Stimulated activated CD4-positive, alpha-beta T cell treated with anti-CD3 and anti-CD28 coated beads, Interleukin-4, amount 100 ng/mL, for 24 hours (primary cell): ENCODE measurements around the gene MARVELD3.
"Not testable (repeated sequence)": the region's sequence is repeated elsewhere in the genome, so short reads cannot be mapped to it uniquely, and the experiment has no call there.

Experiments used
- DNase-seq: peaks from one replicate; pipeline ENCODE4 v3.0.0-alpha.2; 2020

MARVELD3 gene, protein sequence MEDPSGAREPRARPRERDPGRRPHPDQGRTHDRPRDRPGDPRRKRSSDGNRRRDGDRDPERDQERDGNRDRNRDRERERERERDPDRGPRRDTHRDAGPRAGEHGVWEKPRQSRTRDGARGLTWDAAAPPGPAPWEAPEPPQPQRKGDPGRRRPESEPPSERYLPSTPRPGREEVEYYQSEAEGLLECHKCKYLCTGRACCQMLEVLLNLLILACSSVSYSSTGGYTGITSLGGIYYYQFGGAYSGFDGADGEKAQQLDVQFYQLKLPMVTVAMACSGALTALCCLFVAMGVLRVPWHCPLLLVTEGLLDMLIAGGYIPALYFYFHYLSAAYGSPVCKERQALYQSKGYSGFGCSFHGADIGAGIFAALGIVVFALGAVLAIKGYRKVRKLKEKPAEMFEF

DNA sequence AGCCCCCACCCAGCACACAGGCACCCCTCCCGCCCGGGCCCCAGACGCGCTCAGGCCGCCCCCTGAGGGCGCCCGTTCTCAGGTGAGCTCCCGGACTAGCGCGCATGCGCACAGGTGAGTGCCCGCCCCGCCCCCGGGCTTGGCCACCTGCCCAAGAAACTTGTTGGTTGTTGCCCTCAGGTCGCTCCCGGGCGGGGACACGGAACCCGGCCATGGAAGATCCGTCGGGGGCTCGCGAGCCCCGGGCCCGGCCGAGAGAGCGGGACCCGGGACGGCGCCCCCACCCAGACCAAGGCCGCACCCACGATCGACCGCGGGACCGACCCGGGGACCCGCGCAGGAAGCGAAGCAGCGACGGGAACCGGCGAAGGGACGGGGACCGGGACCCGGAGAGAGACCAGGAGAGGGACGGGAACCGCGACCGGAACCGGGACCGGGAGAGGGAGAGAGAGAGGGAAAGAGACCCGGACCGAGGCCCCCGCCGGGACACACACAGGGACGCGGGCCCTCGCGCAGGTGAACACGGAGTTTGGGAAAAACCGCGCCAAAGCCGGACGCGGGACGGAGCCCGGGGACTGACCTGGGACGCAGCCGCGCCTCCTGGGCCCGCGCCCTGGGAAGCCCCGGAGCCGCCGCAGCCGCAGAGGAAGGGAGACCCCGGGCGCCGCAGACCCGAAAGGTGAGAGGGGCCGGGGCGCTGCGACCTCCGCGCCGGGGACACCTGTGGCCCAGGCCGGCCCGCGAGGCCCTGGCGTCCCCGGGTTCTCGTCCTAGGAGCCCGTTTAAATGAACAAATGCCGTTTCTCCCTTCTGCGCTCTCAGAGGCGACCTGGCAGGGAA lies at the start of gene MARVELD3:
MARVELD3 (plus strand) TSS at position 167 of the 840 bp plus-strand sequence; CDS start at position 213, 46 bp downstream.
- DNase-seq = no peak

DNA sequence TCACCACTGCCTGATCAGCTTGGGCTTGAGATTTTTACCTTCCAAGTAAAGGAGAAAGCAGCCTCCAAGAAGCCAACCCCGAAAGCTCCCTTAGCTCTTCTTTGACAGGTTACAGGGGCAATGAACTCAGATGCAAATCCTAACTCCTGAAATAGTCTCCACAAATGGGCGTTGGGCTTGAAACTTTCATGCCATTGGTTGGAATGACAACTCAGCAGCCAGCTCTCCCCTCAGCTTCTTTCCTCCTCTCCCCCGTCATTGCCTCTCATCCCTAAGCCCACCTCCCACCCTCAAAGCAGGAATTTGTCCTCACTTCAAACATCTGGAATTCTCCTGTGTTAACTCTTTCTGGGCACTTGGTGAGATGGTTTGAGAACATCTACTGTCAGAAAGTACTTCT lies 49.0 kb upstream of the MARVELD3 start, which contains the start of gene TAT:
TAT (minus strand) TSS at position 122 of the 400 bp plus-strand sequence. CDS start 677 bp downstream, outside the sequence.
- DNase-seq = no peak

DNA sequence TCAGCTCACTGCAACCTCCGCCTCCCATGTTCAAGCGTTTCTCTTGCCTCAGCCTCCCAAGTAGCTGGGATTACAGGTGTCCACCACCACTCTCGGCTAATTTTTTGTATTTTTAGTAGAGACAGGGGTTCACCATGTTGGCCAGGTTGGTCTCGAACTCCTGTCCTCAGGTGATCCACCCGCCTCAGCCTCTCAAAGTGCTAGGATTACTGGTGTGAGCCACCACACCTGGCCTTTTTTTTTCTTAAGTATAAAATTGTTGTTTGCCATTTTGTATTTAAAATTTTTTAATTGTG lies 43.5 kb upstream of the MARVELD3 start:
- DNase-seq = not testable (repeated sequence)

DNA sequence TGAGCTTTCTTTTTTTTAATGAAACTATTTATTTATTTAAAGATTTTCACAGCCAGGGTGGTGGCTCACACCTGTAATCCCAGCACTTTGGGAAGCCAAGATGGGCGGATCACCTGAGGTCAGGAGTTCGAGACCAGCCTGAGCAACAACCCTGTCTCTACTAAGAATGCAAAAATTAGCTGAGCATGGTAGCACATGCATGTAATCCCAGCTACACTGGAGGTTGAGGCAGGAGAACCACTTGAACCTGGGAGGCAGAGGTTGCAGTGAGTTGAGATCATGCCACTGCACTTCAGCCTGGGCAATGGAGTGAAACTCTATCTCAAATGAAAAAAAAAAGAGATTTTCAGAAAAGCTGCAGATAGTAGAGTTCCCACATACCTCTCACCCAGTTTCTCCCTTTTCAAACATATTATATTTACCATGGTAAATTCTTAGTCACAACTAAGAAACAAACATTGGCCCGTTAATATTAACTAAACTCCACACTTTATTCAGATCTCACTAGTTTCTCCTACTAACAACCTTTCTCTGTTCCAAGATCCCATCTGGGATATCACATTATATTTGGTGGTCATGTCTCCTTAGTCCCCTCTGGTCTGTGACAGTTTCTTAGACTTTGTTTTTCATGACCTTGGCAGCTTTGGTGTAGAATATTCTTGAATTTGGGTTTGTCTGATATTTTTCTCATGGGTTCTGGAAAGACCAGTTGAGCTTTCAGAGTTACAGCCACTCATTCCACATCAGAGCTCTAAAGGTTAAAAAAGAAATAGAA lies 41.3 kb upstream of the MARVELD3 start:
- no peak for DNase-seq

DNA sequence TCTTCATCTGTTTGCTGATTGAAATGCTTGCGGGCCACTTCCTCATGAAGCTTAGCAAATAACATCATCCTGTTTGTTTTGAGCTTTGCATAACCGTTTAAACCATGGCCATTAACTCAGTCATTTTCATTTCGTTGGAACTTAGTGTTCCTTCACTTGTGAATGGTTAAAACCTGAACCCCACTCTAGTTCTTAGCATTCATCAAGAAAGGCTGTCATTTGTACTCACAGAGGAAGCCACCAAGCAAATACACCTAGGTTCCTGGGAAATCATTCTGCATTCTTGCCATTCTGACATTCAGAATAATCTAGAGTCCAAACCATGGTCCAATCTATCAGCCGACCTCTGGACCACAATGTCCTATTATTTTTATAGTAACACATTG lies 40.7 kb upstream of the MARVELD3 start:
- no peak for DNase-seq

DNA sequence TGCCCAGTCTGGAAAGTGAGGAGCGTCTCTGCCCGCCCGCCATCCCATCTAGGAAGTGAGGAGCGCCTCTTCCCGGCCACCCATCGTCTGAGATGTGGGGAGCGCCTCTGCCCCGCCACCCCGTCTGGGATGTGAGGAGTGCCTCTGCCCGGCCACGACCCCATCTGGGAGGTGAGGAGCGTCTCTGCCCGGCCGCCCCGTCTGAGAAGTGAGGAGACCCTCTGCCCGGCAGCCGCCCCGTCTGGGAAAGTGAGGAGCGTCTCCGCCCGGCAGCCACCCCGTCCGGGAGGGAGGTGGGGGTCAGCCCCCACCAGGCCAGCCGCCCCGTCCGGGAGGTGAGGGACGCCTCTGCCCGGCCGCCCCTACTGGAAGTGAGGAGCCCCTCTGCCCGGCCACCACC lies 36.6 kb upstream of the MARVELD3 start:
- DNase-seq = not testable (repeated sequence)

DNA sequence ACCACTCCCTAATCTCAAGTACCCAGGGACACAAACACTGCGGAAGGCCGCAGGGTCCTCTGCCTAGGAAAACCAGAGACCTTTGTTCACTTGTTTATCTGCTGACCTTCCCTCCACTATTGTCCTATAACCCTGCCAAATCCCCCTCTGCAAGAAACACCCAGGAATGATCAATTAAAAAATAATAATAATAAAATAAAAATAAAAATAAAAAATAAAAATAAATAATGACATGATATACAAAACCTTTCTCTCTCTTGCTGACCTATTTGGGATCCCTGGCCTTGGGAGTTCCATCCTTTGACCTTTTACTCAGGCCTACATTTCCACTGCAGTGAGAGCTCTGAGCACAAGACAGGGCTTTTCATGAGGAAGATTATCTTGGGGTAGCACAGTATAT lies 35.9 kb upstream of the MARVELD3 start:
- DNase-seq = not testable (repeated sequence)

DNA sequence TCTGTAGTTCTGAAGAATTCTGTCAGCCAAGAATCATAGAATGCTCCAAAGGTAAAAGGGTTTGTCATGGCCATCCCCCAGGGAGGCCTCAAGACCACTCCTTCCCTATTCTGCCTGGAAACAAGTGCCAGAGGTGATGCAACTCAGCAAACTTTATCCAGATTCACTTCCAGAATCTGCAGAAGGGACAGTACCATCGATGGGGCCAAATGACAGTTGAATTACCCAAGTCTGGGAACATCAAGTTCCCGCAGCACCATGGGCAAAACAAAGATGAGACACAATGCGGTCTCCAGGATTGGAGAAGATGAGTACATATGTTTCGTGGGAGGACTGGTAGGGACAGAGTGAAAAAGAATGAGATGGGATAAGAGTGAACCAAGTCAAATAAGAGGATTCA lies 35.4 kb upstream of the MARVELD3 start:
- DNase-seq = no peak

DNA sequence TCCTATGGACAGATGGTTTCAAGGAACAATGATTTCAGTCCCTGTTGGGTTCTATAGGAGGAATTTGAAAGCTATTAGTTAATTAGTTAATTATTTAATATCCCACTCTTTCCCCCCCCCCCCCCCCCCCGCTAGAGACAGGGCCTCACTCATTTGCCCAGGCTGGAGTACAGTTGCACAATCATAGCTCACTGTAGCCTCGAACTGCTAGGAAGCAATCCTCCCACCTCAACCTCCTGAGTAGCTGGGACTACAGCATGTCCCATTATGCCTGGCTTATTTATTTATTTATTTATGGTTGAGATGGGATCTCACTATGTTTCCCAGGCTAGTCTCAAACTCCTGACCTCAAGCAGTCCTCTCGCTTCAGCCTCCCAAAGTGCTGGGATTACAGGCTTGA lies 34.1 kb upstream of the MARVELD3 start:
- DNase-seq = no peak

DNA sequence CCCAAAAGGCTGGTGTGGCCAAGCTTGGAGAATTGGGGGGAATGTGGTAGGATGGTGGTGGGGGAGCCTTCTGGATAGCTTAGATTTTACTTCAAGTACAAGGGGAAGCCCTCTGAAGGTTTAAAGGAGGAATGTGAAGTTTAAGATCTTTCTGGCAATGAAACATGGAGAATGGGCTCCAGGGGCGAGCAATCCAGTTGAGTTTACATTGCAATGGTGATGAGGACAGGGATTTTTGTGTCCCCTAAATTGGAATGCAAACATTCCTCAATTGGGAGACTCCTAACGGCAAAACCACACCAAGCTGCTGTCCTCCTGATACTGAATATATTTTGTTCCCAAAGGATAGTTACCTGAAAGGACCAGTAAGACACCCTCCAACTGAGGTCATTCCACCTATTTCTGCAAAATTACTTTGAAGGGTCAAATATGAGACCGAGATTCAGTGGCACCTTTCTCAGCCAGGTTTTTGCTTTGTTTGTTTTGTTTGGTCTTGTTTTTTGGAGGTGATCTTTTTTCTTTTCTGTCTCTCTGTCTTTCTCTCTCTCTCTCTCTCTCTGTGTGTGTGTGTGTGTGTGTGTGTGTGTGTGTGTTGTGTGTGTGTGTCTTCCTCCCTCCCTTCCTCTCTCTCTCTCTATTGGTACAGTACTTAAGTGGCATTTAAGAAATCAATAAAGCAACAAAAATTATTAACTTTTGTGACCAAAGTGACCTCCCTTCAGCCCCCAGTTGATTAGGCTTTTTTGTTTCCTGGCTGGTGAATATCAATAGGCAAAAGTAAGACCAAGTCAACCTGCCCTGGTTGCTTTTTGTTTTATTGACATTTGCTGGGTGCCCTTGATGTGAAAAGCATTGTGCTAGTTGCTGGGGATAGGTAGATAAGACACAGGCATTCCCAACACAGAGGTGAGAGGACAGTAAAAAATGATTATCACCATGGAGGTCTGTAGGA lies 32.7 kb upstream of the MARVELD3 start:
- no peak for DNase-seq

DNA sequence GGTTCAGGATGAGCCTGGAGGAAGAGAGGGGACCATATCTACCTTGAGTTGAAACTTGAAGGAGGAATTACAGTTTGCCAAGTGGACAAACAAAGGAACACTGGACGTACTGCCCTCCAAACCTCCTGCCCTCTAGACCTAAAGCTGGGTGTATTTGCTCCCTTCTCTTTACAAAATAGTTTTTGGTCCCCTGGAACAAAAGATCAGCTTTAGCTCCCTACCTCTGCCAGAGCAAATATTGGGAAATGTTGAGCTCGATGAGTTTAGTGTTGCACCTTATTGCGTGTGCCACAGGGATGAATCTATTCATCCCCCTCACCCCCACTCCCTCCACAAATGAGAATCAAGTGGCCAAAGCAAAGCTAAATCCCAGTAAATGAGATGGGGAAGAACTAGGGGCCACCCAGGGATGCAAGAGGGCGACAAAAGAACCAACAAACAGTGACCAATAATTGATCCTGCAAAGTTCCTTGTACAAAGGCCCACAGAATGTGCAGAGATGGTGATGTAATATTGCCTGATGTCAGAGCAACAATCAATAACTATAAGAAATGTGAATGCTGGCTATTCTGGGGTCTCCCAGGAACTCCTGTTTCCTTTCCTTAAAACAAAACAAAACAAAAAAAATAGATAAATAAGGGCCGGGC lies 31.9 kb upstream of the MARVELD3 start:
- no peak for DNase-seq

DNA sequence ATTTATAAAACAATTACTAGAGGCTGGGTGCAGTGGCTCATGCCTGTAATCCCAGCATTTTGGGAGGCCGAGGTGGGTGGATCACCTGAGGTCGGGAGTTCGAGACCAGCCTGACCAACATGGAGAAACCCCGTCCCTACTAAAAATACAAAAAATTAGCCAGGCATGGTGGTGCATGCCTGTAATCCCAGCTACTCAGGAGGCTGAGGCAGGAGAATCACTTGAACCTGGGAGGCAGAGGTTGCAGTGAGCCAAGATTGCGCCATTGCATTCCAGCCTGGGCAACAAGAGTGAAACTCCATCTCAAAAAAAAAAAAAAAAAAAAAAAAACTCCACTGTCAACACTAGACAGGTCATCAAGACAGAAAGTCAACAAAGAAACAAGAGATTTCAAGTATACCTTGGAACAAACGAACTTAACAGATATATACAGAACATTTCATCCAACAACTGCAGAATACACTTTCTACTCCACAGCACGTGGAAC lies 30.6 kb upstream of the MARVELD3 start:
- DNase-seq = not testable (repeated sequence)

DNA sequence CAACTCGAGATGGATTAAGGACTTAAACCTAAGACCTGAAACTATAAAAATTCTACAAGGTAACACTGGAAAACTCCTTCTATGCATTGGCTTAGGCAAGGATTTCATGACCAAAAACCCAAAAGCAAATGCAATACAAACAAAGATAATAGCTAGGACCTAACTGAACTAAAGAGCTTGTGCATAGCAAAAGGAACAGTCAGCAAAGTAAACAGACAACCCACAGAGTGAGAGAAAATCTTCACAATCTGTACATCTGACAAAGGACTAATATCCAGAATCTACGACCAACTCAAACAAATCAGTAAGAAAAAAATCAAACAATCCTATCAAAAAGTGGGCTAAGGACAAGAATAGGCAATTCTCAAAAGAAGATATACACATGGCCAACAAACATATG lies 27.6 kb upstream of the MARVELD3 start:
- not testable (repeated sequence) for DNase-seq

DNA sequence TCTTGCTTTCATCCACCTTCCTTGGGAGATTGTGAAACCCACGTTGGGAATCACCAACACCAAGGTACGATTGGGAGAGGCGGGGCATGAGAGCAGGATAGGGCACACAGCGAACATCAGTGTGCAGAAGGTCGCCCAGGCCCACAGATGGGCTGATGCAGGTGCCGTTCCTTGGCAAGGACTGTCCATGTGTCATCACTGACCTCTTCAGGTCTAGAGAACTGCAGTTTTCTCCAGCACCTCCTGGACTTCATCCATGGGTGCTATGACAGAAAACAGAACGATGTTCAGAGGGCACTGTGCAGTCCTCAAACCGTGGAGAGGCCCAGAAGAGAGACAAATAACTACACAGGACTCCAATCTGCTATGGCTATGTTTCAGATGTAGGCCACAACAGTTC lies 25.2 kb upstream of the MARVELD3 start:
- no peak for DNase-seq

DNA sequence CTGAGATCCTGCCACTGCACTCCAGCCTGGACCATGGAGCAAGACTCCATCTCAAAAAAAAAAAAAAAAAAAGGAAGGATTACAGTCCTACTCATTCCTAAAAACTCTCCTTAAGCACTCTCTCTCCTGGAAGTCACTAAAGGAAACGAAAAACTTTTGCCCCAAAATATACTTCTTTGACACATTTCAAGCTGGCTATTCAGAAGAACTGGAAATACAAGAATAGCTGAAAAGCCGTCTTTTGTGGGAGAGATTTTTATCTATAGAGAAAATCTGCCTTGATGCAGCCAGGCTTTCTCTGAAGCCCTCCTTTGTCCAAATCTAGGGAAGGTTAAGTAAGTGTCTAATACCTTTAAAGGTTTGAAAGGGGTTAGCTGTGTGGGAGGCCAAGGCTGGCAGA lies 16.9 kb upstream of the MARVELD3 start:
- DNase-seq = no peak

DNA sequence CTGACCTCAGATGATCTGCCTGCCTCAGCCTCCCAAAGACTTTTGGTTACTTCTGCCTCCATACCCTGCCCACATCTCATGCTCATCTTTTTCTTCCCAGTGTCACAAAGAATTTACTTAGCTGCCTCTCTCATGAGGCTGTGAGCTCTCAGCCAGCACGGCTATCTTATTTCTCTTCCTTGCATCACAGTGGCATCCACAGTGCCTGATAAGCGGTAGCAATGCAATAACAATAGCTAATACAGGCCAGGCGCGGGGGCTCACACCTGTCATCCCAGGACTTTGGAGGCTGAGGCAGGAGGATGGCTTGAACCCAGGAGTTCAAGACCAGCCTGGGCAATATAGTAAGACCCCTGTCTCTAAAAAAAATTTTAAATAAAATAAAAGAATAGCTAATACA lies 15.5 kb upstream of the MARVELD3 start:
- no peak for DNase-seq

DNA sequence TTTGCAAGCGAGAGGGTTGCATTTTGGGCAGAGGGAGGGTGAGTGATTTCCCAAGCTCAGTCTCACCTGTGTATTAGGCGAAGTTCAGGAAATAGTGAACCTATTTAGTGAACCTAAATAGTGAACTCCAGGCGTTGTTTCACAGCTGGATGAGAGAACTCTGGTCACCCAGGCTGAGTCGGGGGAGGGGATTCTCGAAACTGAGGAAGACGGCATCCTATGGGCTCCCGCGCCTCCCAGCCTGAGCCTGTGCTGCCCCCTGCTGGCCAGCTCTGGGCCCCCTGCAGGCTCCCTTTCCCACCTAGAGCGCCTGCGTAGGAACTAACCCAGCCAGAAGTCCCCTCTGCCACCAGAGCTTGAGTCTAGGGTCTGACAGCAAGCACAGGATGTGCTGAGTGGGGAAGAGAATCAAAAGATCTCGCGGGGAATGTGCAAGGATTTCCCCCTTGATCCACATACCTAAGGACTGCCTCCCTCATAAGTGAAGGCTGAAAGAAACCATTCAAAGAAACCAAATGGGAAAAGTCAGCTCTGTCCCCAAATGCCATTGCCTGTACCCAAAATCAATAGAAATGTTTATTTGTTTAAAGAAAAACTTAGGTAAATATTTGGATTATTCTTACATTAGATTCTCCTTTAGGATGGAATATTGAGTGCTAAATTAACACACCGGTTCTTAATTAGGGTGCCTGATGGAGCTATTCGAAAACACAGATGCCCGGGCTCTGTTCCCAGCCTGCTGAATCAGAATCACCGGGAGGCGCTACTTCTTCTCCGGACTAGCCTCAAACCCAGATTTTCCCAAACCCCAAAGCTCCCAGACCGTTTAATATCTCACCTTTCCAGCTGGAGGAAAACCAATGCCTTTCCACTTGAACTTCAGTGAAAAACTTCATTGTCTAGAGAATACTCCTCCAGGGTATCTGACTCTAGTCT lies 14.8 kb upstream of the MARVELD3 start:
- peak; percentile 80 for DNase-seq

DNA sequence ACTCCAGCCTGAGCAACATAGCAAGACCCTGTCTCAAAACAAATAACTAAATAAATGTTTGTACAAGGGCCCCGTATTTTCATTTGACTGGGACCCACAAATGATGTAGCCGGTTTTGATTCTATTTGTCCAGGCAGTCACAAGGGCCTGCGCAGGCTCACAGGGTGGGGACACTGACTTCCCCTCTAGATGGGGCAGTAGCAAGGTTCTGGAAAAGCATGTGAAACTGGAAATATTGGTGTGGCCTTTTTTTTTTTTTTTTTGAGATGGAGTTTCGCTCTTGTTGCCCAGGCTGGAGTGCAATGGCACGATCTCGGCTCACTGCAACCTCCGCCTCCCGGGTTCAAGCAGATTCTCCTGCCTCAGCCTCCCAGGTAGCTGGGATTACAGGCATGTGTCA lies 11.0 kb upstream of the MARVELD3 start:
- not testable (repeated sequence) for DNase-seq

DNA sequence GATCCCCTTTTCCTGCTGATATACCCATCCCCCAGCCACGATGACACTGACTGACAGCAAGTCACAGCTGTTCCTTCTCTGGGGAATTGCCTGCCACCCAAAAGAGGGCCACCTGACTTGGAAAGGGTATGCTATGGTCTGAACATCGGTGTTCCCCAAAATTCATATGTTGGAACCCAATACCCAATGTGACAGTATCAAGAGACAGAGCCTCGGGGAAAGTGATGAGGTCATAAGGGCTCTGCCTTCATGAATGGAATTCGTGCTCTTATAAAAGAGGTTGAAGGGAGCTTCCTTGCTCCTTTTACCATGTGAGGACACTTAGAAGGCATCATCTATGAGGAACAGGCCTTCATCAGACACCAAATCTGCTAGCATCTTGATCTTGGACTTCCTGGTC lies 7.6 kb upstream of the MARVELD3 start:
- no peak for DNase-seq

DNA sequence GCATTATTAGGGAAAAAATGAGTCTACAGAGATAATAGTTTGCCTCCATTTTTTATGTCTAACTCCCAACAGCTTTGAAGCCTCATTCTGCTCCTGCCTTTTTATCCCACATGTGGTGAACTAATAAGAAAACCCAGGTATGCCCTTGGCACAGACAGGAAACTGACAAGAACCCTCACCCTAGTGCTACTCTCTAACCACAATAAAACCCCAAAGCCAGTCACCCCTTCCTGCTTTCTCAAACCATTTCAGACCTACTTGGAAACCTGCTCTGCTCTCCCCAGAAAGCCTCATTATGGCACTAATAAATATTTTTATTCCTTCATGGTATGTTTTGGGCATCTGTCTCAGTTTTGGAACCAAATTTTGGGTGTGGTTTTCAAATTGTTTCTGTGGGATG lies 3.9 kb upstream of the MARVELD3 start:
- DNase-seq = no peak
